ENCODE data around the gene USP34.

DNA sequence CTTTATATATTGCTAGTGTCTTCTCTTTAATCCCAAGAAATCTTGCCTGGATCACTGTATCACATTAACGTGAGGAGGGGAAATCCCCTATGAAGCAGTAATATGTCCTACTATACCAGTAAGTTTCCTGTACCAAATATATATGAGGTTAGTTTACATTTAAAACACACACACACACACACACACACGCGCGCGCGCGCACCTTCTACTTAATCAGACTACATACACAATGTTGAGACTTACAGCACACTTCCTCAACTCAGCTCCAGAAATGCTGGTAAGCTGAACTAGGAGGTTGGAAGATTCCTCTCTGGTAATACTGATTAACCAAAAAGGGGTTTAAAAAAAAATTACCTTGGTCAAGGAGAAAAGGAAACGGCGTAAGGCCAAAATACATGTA lies 49.3 kb downstream of the USP34 start:
- TF ChIP-seq, protein P1, sequence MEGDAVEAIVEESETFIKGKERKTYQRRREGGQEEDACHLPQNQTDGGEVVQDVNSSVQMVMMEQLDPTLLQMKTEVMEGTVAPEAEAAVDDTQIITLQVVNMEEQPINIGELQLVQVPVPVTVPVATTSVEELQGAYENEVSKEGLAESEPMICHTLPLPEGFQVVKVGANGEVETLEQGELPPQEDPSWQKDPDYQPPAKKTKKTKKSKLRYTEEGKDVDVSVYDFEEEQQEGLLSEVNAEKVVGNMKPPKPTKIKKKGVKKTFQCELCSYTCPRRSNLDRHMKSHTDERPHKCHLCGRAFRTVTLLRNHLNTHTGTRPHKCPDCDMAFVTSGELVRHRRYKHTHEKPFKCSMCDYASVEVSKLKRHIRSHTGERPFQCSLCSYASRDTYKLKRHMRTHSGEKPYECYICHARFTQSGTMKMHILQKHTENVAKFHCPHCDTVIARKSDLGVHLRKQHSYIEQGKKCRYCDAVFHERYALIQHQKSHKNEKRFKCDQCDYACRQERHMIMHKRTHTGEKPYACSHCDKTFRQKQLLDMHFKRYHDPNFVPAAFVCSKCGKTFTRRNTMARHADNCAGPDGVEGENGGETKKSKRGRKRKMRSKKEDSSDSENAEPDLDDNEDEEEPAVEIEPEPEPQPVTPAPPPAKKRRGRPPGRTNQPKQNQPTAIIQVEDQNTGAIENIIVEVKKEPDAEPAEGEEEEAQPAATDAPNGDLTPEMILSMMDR (IDR thresholded peaks at IDR 0.05 in 2 of 3, conservative IDR thresholded peaks at IDR 0.05 in 1 of 3; ENCODE audit: borderline replicate concordance in 1 of 3, insufficient read depth in 1 of 3, low read depth in 2 of 3, low read length in 2 of 3) = no peak
- no peak for TF ChIP-seq SP1 (IDR thresholded peaks at IDR 0.05; ENCODE audit: low read depth)
- TF ChIP-seq POLR2A (IDR thresholded peaks at IDR 0.05; ENCODE audit: borderline replicate concordance, extremely low read depth, insufficient read depth, insufficient read length) = no peak
- no peak for TF ChIP-seq POLR2AphosphoS5 (IDR thresholded peaks at IDR 0.05; ENCODE audit: low read depth, low read length)
- no peak for TF ChIP-seq YY1 (IDR thresholded peaks at IDR 0.05; ENCODE audit: extremely low read depth, insufficient replicate concordance, low read depth, low read length)
- TF ChIP-seq, protein P2, sequence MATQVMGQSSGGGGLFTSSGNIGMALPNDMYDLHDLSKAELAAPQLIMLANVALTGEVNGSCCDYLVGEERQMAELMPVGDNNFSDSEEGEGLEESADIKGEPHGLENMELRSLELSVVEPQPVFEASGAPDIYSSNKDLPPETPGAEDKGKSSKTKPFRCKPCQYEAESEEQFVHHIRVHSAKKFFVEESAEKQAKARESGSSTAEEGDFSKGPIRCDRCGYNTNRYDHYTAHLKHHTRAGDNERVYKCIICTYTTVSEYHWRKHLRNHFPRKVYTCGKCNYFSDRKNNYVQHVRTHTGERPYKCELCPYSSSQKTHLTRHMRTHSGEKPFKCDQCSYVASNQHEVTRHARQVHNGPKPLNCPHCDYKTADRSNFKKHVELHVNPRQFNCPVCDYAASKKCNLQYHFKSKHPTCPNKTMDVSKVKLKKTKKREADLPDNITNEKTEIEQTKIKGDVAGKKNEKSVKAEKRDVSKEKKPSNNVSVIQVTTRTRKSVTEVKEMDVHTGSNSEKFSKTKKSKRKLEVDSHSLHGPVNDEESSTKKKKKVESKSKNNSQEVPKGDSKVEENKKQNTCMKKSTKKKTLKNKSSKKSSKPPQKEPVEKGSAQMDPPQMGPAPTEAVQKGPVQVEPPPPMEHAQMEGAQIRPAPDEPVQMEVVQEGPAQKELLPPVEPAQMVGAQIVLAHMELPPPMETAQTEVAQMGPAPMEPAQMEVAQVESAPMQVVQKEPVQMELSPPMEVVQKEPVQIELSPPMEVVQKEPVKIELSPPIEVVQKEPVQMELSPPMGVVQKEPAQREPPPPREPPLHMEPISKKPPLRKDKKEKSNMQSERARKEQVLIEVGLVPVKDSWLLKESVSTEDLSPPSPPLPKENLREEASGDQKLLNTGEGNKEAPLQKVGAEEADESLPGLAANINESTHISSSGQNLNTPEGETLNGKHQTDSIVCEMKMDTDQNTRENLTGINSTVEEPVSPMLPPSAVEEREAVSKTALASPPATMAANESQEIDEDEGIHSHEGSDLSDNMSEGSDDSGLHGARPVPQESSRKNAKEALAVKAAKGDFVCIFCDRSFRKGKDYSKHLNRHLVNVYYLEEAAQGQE (IDR thresholded peaks at IDR 0.05; ENCODE audit: low read depth) = no peak

Data from HCT116 (cell line).